ENCODE measurements around the gene HEBP1. TPM values are rescaled to one million over a fixed set of nuclear protein-coding genes. Genes with fewer than 3 reads are reported as not detected.
A peak's percentile ranks its signal among the peaks of the same experiment; 100 is the strongest.

HEBP1 gene
- total RNA-seq: 10 to 100 TPM; 40.6 to 70.6 (median 61.9) TPM

GRCh38 chr12:12999959-13000615 is at the start of gene HEBP1:
Gene HEBP1 (minus strand): TSS chr12:13000265. CDS start chr12:13000114, 151 bp downstream.
- H3K36me3 ChIP-seq: no peaks in the 10 kb centered on the region
- DNase-seq (ENCODE audit: extremely low spot score): peak; percentile 98
- peak within 1 kb of the TSS; percentile 87 to 93 (median 88) for H3K4me3 ChIP-seq
- H3K4me1 ChIP-seq: peaks cover 32 to 61% (median 50%) of the 10 kb centered on the region in 4 donors
- H3K27me3 ChIP-seq: no peaks in the 10 kb centered on the region
- 0% methylated on average over 18 of the region's 69 CpGs for WGBS
- H3K9me3 ChIP-seq: no peaks in the 10 kb centered on the region
- intact Hi-C loops (cut with DNase I): loop anchor here (2.0 to 5.0 kb wide), 2 partner anchors 45 to 97 kb away; partner anchors contain the start of gene FAM234B
- H3K27ac ChIP-seq (replicated peaks in 1 of 4): peak within 1 kb of the TSS; percentile 94 to 99 (median 97)
- TF ChIP-seq POLR2AphosphoS5 (IDR thresholded peaks at IDR 0.05) (peak; percentile 93 to 97), POLR2A (IDR thresholded peaks at IDR 0.05; ENCODE audit: low read depth) (peak; percentile 69), EP300 (IDR thresholded peaks at IDR 0.05) (no peak), CTCF (IDR thresholded peaks at IDR 0.05) (no peak)

- no peaks in the 10 kb centered on the region for H3K36me3 ChIP-seq
- no peak overlapping the region for H3K27ac ChIP-seq (replicated peaks in 1 of 4)
- no peak overlapping the region for H3K4me3 ChIP-seq
- intact Hi-C loops (cut with DNase I): no loop called here
- no peak for TF ChIP-seq POLR2A (IDR thresholded peaks at IDR 0.05; ENCODE audit: low read depth)
- H3K9me3 ChIP-seq: peaks cover 0 to 5% (median 0%) of the 10 kb centered on the region in 4 donors
- no peaks in the 10 kb centered on the region for H3K27me3 ChIP-seq
- WGBS: 41% methylated on average over 3 of the region's 3 CpGs
- H3K4me1 ChIP-seq: peaks cover 4 to 16% (median 8%) of the 10 kb centered on the region in 4 donors
- DNase-seq (ENCODE audit: extremely low spot score): no peak
Observed at GRCh38 chr12:13049816-13050215, 49.8 kb upstream of the HEBP1 start.

GRCh38 chr12:13046964-13047363 is 46.9 kb upstream of the HEBP1 start:
- 92% methylated on average over 1 of the region's 1 CpG for WGBS
- no peak for TF ChIP-seq POLR2AphosphoS5 (IDR thresholded peaks at IDR 0.05)
- no peak for TF ChIP-seq CTCF (IDR thresholded peaks at IDR 0.05)
- no peak for TF ChIP-seq POLR2A (IDR thresholded peaks at IDR 0.05; ENCODE audit: low read depth)
- no peak for TF ChIP-seq EP300 (IDR thresholded peaks at IDR 0.05)
- intact Hi-C loops (cut with DNase I): no loop called here

GRCh38 chr12:13045816-13046215 is 45.8 kb upstream of the HEBP1 start:
- TF ChIP-seq CTCF (IDR thresholded peaks at IDR 0.05) (no peak), POLR2A (IDR thresholded peaks at IDR 0.05; ENCODE audit: low read depth) (no peak), POLR2AphosphoS5 (IDR thresholded peaks at IDR 0.05) (no peak), EP300 (IDR thresholded peaks at IDR 0.05) (no peak)
- no peak for DNase-seq (ENCODE audit: extremely low spot score)
- no peaks in the 10 kb centered on the region for H3K36me3 ChIP-seq
- H3K4me3 ChIP-seq: no peak overlapping the region
- peaks cover 4 to 23% (median 16%) of the 10 kb centered on the region in 4 donors for H3K4me1 ChIP-seq
- no peak overlapping the region for H3K27ac ChIP-seq (replicated peaks in 1 of 4)
- intact Hi-C loops (cut with DNase I): loop anchor here (2.0 kb wide), 1 partner anchor 45 kb away; the partner anchor contains the start of gene HEBP1
- no peaks in the 10 kb centered on the region for H3K9me3 ChIP-seq
- WGBS: no CpG with 5 or more reads among the region's 8 CpGs
- H3K27me3 ChIP-seq: no peaks in the 10 kb centered on the region

More at GRCh38 chr12:13046964-13047363, 46.9 kb upstream of the HEBP1 start:
- H3K36me3 ChIP-seq: no peaks in the 10 kb centered on the region
- H3K4me1 ChIP-seq: peaks cover 4 to 23% (median 16%) of the 10 kb centered on the region in 4 donors
- no peak overlapping the region for H3K4me3 ChIP-seq
- H3K9me3 ChIP-seq: no peaks in the 10 kb centered on the region
- H3K27ac ChIP-seq (replicated peaks in 1 of 4): no peak overlapping the region
- no peak for DNase-seq (ENCODE audit: extremely low spot score)
- H3K27me3 ChIP-seq: no peaks in the 10 kb centered on the region

- Histone ChIP-seq H3K4me1 (peaks cover 4 to 17% (median 15%) of the 10 kb centered on the region in 4 donors), H3K9me3 (no peaks in the 10 kb centered on the region), H3K27me3 (no peaks in the 10 kb centered on the region), H3K27ac (replicated peaks in 1 of 4) (peak overlapping the region in 3 of 4 donors; percentile 68 to 76 (median 73)), H3K4me3 (peak overlapping the region; percentile 89 to 94 (median 92)), H3K36me3 (no peaks in the 10 kb centered on the region)
- WGBS: 8% methylated on average over 5 of the region's 5 CpGs
- intact Hi-C loops (cut with DNase I): loop anchor here (2.0 kb wide), 1 partner anchor 44 kb away; the partner anchor contains the start of gene HEBP1
- TF ChIP-seq POLR2AphosphoS5 (IDR thresholded peaks at IDR 0.05): no peak
- no peak for TF ChIP-seq CTCF (IDR thresholded peaks at IDR 0.05)
- TF ChIP-seq EP300 (IDR thresholded peaks at IDR 0.05): no peak
- no peak for TF ChIP-seq POLR2A (IDR thresholded peaks at IDR 0.05; ENCODE audit: low read depth)
- no peak for DNase-seq (ENCODE audit: extremely low spot score)
Observed at GRCh38 chr12:13044906-13045299, 44.8 kb upstream of the HEBP1 start.

Data from esophagus muscularis mucosa (tissue), 4 donors.